HG02840 (cell line): ENCODE data around the gene PTK6.

Source experiments
- ATAC-seq: cut with Tn5 transposase; IDR thresholded peaks from one replicate; pipeline ENCODE4 v1.9.1; 2021; ENCODE audit warnings: mild to moderate bottlenecking, moderate library complexity, moderate number of reproducible peaks; ENCODE audit not compliant: unreplicated experiment, low FRiP score

PTK6 gene

GRCh38 chr20:63545814-63546213, 8.6 kb upstream of the PTK6 start:
- no peak for ATAC-seq

DNA sequence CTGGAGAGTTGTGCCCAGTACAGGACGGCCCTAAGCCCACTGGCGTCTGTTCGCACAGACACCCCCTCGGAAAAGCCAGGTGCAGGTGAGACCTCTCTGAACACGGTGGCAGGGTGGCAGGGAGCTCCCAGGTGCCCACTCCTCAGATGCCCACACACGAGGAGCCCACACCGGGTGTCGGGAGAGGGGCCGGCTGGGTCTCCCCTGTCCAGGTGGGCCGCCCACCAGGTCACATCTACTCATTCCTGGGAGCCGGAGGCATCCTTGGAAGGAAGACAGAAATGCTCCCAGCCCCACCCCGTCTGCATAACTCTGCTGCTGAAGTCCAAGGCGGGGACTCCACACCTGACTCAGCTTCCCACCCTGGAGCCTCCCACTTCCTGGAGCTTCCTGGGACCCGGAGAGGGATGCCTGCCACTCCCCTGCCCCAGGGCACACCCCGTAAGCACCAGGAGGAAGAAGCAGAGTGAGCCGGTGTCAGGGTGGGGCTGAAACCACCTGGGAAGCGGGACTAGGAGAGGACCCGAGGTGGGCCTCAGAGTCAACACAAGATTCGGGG, 7.9 kb upstream of the PTK6 start:
- ATAC-seq: no peak

- ATAC-seq: no peak
Observed at GRCh38 chr20:63544241-63544957, 7.2 kb upstream of the PTK6 start.

- no peak for ATAC-seq
Observed at GRCh38 chr20:63543733-63544132, 6.6 kb upstream of the PTK6 start.

DNA sequence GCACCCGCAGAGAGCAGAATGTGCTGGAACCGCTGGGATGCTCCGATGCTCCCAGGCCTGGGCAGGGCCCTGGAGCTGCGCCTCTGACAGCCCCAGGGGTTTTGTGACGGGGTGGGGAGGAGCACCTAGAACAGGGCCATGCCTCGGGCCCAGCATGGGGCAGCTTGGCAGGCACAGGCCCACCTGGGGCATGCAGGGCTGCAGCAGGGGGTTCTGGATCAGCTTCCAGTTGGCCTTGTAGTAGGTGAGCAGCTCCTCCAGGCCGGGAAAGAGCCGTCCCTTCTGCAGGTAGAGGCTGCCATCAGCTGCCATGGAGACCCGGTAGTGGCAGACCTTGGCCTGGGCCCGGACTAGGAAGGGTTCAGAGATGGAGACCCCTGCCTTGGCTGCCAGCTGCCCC, 6.0 kb upstream of the PTK6 start:
- no peak for ATAC-seq

DNA sequence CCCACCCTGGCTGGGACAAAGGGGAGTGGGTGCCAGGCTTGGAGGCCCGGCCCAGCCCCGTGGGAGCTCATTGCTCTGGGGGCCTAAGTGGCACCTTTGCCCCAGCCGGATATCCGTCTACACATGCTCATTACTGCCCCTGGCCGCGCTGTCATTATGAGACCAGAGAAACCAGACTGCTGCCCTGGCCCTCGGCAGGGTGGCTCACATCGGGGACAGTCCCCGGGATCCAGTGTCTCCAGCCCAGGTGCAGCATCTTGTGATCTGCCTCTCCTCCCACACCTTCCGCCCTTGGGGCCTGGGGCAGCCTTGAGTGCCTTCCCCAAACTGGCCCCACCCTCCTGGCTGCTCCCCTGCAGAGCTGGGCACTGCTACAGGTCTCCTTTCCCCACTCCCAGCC, 5.5 kb upstream of the PTK6 start:
- ATAC-seq: no peak

GRCh38 chr20:63542031-63542559, 4.9 kb upstream of the PTK6 start:
- no peak for ATAC-seq

DNA sequence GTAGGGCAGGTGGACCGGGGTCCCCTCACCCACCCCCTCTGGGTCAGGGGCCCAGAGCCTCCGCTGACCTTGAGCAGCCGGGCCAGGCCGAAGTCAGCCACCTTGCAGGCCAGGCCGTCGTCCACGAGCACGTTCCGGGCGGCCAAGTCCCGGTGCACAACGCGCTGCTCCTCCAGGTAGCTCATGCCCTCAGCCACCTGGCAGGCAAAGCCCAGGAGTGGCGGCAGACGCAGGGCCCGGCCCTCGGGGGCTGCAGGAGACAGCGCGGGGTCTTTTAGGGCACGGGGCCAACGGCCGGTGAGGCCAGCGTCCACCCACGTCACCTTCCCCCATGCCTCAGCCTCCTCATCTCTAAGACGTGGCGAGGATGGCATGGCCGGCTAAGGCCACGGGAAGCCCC, 4.2 kb upstream of the PTK6 start:
- ATAC-seq: no peak

- no peak for ATAC-seq
Observed at GRCh38 chr20:63540417-63541186, 3.4 kb upstream of the PTK6 start.

GRCh38 chr20:63539441-63540370, 2.5 kb upstream of the PTK6 start:
- no peak for ATAC-seq

DNA sequence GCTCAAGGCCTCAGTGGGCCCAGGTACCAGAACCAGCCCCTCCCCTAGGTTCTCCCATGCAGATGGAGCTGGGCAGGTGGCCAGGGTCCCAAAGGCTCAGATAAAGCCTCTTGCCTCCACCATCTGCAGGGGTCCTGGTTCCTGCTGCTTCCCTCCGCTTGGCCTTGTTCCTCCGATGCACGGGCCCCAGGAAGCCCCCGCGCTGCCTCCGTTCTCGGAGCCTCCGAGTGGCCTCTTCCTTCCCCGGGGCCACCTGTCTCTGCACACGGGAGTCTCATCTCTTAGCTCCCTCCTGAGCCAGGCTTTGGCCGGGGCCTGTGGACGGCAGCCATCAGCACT, 1.9 kb upstream of the PTK6 start:
- no peak for ATAC-seq

DNA sequence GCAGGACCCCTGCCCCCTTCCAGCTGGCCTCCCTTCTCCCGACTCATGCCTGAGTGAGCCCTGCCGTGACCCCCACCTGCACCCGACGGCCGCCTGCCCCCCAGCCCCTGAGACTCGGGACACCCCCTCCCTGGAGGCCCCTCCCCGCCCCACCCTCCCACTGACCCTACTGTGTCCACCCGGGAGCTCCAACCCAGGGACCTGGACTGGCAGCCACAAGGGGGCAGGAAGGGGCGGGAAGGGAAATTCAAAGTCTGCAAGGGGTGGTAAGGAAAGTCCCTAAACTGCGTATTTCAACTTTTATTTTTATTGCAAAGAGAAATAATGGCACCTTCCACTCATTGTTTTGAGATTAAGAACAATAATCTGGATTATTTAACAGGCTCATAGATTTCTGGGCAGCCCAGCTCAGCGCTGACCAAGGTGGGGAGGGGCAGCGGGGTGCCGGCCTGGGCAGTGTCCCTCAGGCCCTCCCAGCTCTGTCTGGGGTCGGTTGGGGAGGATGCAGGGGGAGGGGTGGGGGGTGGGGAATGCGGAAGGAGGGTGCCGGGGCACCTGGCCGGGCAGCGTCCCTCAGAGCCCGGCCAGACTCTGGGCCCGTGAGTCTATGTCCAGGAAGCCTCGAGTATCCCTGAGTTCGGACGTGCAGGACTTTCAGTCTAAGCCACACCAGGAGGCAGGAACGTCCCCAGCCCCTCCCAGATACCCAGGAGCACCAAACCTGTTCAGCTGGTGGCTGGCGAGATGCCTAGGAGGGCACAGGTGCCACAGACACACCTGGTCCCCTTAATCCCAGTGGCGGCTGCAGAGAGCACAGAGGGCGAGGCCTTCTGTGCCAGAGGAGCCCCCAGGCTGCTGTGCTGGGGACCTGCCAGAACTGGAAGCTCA, 1.3 kb upstream of the PTK6 start:
- no peak for ATAC-seq

DNA sequence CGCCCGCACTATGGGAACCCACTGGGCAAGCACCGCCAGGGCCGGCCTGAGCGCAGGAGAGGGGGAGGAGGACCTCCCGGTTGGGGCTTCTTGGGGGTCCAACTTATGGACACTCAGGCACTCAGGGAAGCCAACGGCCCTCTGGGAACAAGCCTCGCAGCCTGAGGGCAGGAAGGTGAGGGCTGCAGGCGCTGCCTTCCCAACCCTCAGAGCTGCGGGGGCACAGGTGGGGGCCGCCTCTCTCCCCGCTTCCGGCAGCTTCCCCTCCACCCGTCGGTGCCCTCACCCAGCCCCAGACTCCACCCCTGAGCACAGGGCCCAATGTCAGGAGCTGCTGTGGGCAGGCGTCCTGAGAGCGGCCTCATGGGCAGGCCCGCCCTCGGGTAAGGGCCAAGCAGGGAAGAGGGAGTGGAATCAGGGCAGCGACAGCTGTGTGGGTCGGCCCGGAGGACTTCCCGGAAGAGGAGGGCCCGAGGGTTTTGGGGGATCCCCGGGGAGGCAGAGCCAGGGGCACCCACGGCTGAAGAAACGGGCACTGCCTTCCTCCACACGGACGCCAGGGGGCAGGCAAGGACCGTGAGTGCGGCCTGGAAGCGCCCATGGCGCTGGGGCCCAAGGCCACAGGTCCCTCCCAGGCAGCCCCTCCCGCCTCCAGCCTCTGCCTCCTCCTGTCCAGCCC, 488 bp upstream of the PTK6 start:
- peak; percentile 83 for ATAC-seq

DNA sequence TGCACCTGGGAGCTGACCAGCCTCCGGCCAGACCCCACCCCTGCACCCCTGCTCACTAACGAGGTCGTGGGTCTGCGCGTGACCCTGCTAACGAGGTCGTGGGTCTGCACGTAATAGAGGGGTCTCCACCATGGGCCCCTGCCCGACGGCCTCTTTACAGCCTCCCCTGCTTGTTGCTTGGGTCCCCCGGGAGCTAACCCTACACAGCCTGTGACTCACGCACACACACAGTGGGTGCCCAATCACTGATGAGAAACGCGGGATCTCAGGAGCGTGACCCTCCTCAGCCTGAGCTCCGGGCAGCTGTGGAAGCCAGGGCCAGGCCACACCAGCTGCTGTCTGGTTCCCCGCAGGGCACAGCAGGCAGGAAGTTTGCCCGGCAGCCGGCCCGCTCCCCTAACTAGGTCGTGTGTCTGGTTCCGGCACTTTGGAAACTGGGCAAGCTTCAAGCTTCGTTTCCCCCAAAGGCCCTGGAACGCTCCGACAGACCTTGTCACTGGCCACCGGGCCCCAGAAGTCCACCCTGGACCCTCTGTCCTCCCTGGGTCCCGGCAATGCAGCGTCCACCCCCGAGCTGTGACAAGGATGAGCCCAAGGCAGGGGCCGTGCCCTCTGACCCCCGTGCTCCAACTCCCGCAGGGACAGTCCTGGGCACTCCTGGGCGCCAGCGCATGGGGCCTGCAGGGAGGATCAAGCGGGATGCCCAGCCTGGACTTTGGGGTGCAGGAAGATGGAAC, 767 bp downstream of the PTK6 start:
- ATAC-seq: no peak

DNA sequence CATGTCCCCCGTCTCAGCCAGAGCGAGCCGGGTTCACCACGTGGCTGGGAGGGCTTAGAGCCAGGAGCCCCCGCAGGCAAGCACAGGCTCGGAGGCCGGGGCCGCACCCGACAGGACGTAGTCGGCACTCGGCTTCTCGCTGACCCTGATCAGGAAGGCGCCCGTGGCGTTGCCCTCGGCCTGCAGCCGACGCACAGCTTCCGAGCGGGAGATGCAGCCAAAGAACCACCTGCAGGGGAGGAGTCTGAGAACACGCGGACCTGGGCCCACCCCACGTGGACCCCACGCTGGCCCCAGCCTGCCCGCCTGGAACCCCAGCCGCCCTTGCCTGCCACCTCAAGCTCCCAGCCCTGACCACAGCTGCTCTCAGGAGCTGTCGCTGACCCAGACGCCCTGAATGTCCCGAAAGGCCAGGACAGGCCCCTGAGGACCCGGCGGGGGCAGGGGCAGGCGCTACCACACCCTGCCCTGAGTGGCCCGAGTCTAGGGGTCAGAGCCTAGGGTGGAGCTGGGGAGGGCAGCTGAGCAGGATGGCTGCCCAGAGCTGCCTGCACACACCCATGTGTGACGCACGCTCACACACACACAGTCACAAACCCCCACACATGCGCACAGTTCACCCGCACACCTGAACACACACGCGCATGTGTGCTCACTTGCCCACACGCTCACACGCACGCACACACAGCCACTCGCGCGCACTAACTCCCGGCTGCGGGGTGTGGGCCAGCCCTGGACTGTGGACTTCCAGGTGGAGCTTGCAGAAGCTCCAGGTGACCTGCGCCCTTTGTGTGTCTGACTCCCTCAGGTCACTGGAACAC, 2.1 kb downstream of the PTK6 start:
- no peak for ATAC-seq

DNA sequence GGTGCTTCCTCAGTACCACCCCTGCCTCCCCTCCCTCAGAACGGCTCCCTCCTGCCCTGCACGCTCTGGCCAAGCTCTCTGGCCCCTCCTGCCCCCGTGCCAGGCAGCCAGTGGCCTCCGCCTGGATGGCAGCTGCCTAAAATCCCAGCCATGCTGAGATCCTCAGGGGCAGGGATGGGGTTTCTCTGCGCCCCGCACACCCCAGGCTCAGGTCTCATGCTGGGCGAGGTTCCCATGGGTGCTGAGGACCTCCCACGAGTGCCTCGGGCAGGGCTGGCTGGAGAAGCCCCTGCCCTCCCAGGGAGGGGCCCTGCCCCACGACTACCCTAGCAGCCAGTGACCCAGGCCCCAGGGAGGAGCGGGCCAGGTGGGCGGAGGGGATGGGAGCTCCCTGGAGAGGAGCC, 2.7 kb downstream of the PTK6 start:
- no peak for ATAC-seq

DNA sequence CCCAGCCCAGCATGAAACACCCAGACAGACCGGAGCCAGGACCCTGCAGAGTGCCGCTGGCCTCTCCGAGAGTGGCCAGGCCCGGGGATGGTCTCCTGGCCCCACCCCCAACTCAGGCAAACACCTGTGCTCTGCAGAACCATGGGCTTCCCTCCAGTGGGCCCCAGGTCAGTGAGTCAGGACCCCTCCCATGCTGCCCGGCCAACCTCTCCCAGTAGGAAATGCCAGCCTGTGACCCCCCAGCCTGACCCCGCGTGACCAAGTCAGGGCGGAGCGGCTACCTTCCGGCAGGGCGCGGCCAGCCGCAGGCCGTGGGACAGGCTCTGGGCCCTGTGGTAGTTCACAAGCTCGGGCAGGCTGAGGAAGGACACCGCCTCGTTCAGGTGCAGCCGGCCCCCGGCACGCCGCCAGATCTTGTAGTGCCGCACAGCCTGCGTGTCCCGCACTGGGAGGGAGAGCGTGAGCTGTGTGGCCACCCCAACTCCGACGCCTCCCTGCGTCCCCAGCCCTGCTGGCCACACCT, 3.2 kb downstream of the PTK6 start:
- ATAC-seq: no peak
